GM19468 (cell line): ENCODE data around the gene DBN1.
A peak's percentile ranks its signal among the peaks of the same experiment; 100 is the strongest.

Experiments
- ATAC-seq: cut with Tn5 transposase; IDR thresholded peaks from one replicate; pipeline ENCODE4 v1.9.1; 2021; ENCODE audit warnings: mild to moderate bottlenecking, moderate library complexity, moderate number of reproducible peaks; ENCODE audit not compliant: unreplicated experiment; ENCODE audit errors: extremely low read depth

Gene DBN1

GRCh38 chr5:177473443-177474001 is at the start of gene DBN1:
Gene DBN1 (minus strand): TSS chr5:177473634. CDS start chr5:177473521, 113 bp downstream.
- no peak for ATAC-seq

- no peak for ATAC-seq
Observed at GRCh38 chr5:177520916-177521513, 47.6 kb upstream of the DBN1 start.

- no peak for ATAC-seq
Observed at GRCh38 chr5:177520271-177520670, 46.8 kb upstream of the DBN1 start.

DNA sequence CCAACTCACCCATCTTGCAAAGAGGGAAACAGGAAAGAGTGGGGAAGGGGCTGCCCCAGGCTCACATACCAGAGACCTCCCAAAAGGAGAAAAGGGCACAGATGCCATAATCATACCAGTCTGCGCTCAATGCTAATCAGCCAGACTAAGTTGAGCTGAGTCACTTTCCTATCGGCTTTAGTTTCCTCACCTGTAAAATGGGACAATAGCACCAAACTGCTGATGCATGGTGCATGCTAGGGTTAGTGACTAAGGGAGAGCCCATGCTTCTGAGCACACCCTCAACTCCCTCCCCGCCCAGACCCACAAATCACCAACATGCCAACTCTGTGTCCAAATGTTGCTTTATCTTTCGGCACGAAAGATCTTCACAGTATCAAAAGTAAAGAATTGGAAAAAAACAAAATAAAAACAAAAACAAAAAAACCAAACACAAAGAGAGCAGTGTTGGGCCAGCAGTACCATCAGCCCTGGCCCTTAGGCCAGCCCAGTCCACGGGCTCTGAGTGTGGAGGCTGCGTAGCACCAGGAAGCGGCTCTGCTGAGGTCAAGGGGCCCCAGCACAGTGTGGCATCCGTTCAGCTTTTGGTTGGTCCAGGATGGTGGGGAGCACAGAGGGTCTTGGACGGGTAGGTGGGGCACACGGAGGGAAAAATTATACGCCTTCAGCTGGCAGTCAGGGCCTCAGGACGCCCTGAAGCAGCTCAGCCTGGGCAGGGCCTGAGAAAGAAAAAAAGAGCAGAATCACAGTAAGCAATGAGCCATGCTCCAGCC is 46.2 kb upstream of the DBN1 start:
- ATAC-seq = no peak

DNA sequence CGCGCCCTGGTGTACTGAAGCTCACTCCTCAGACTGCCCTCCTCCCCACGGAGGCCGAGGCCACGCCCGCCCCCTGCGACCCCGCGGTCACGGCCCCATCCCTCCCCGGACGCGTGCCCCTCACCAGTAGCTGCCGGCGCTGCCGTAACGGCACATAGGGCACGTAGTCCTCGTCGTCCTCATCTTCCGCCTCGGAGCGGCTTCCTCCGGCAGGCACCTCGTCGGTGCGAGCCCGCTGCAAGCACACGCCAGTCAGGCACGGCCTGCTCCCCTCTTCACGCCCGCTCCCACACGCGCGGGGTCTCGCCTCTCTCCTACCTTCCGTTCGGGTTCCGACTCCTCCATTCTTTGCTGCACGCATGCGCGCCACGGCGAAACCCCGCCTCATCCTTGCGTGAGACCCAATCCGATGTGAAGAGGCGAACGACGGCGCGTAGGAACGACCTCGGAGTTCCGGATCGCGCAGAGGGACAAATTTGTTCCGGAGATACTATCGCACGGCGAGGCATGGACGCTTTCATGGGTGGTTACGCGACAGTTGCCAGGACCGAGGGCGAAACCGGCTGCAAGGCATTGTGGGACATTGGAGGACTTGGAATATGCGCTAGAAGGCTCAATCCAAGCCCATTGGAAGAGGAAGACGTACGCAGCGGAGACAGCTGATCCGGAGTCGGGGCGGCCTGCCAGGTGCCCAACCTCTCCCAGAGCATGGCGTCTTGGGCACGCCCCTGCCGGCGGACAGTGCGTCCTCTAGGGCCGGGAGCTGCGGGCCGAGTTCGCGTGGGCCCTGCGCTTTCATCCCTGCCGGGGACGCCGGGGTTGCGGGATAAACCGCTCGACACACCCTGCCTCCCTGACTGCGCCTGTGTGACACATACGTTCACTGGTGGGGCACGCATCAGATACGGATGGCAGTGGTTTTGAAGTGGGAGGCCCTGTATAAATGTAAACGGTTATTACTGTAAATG is 43.5 kb upstream of the DBN1 start, which contains the start of gene DDX41:
DDX41 (minus strand) TSS at position 361 of the 968 bp plus-strand sequence; CDS start at position 345, 16 bp downstream.
- peak; percentile 83 for ATAC-seq

DNA sequence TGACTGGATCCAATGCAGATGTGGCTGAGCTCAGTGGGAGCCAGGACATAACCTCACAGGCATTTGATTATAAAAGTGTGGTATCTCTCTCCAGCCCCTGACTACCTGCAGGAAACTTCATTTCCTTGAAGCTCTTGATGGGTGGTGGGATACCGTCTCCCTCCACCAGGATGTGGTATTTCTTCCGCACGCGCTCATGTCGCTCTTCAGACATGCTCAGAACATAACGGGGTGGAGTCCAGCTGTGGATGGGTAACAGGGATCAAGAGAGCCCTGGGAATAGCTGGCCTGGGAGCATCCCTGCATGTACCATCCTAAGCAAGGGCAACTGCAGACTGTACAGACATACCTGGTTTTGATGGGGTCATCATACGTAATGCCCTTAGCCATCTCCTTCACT is 42.1 kb upstream of the DBN1 start:
- ATAC-seq = no peak

- ATAC-seq = no peak
Observed at GRCh38 chr5:177514541-177514940, 41.1 kb upstream of the DBN1 start.

DNA sequence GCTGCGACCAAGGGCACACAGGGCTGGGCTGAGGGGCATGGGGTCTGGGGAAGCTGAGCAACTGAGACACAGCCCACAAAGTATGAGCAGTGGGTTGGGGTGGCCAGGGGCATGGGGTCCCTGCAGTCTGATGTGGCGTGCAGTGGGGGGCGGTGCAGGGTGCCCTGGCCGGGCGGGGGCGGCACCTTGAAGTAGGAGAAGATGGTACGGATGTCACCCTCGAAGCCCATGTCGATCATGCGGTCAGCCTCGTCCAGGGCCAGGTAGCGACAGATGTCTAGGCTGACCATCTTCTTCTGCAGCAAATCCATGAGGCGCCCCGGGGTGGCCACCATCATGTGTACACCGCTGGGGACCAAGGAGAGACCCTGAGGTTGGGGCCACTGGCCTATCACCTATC is 40.1 kb upstream of the DBN1 start:
- no peak for ATAC-seq

- ATAC-seq = no peak
Observed at GRCh38 chr5:177512736-177513380, 39.4 kb upstream of the DBN1 start.

DNA sequence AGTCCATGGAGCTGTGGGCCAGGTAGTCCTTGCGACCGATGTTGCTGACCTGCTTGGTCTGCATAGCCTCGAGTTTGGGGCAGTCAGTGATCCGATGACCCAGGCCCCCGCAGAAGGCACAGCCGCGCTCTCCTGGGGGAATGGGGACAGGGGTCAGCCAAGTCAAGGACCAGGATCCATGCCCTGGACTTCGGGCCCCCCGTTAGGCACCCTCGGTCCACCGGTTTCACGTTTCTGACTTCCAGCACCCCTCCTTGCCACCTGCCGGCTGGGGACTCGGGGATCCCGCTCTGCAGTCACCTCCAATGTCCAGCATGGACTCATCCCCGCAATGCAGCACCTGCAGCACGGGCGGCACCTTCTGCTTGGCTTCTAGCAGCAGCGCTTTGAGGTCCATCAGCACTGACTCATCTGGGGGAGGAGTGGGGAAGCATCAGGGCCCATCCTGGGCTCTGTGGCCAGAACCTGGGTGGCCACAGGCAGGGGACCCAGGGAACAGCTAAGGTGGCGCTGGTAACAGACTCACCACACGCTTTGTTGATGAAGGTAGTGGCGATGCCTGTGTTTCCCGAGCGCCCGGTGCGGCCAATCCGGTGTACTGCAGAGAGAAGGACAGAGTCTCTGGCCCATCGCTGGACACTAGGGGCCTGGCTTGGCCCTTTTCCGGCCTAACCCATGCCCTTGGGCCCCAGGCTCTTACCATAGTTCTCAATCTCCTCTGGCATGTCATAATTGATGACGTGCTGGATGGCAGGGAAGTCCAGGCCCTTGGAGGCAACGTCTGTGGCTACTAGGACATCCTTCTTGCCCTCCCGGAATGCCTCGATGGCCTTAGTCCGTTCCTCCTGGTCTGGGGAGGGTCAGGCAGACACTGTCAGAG is 38.6 kb upstream of the DBN1 start:
- ATAC-seq = no peak

DNA sequence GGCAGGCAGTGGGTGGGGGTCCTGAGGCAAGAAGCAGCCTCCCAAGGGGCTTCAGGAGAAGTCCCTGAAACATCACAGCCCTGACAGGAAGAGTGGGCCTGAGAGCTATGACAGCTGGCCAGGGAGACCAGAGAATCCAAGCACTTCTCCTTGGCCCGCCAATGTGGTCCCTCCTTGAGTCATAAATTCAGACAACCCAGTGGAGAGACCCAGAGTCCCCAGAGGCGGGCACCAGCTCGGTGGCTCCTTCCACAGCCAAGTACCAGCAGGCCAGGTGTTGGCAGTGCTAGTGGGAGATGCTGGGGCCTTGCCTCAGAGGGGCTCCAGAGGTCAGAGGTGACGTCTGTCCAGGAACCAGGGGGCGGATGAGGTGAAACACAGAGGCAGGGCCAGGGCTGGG is 37.7 kb upstream of the DBN1 start:
- no peak for ATAC-seq

DNA sequence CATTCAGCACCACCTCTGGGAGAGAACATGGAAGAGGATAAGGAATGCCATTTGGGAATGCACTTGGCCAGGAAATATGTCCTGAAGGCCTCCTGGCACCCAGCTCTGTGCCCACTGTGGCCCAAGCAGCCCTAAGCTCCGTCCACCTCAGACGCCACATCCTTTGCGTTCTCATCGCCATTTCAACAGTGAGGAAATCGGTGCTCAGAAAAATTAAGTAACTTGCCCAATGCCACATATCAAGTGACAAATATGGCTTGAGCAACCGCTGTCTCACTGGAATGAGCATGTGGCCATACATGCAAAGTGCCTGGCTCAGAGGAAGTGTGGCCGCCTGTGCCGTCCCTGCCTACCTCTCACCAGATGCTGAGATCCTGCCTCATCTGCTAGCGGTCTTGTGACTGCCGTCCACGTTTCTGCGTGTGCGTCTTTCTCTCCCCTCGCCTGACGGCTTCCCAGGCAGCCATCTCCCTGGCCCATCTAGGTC is 37.2 kb upstream of the DBN1 start:
- no peak for ATAC-seq

GRCh38 chr5:177509991-177510566 is 36.6 kb upstream of the DBN1 start:
- ATAC-seq = no peak

DNA sequence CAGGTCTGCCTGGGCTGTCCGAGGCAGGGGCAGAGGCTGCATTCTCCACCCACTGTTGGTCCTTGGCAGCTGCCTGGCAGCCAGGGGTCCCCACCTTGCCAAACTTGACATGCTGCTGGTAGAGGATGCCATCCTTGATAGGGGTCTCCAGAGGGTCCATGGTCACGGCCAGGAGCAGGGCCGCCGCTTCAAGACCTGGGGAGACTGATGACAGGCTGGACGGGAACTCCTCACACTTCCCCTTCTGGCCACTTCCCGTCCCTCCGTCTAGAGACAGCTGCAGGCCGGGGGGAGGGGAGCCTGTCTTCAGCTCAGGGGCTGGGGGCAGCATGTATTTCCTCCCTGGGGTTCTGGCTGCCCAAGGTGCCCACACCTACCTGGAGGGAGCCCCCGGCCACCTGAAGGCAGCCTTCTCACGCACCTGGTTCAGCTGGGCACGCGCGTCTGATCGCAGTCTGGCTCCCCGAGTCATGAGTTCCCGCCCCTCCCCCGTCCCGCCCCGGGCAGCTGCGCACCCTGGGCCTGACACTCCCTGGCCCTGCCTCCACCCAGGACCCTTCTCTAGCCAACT is 36.0 kb upstream of the DBN1 start, which contains the start of gene DOK3:
DOK3 (minus strand) TSS at position 446 of the 571 bp plus-strand sequence; CDS start at position 160, 286 bp downstream.
- ATAC-seq = no peak

- ATAC-seq = no peak
Observed at GRCh38 chr5:177508837-177509236, 35.4 kb upstream of the DBN1 start.

DNA sequence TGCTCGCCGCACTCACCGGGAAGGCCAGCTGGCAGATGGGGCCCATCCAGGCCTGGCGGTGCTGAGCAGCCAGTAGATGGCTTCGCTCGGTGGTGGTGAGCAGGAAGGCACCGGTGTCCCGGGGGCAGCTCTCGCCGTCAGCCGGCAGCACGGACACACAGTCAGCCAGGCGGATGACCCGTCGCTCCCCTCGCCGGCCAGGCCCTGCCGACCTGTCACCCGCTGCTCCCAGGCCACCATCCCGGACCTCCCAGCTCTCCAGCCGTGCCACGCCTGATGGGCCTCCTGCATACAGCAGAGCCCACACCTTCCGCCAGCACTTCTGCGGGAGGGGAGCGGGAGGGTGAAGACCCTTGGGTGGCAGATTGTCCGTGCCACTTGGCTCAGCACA is 34.8 kb upstream of the DBN1 start:
- no peak for ATAC-seq

DNA sequence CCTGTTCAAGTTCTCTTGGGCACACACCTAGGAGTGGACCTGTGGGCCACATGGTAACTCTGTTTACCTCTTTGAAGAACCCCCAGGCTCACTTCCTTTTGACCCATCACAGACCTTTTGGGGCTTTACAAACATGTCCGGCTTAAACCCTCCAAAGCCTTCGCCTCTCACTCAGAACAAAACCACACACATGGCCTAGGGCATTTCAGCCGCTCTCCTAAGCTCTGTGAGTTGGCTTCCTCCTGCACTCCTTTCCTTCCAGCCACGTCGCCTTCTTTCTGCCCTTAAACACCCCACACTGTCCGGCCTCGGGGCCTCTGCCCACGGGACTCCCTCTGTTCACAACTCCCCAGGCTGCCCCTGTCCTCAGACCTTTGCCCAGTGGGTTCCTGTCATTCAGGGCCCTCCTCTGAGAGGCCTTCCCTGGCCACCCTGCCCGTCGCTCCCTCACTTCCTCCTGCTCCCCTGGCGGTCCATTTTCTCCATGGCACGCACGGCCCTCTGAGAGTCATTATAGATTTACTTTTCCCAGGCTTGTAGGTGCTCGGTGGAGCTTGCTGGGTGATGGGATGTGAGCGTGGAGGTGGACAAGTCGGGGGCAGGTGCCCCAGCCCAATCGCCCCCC is 34.3 kb upstream of the DBN1 start:
- no peak for ATAC-seq

DNA sequence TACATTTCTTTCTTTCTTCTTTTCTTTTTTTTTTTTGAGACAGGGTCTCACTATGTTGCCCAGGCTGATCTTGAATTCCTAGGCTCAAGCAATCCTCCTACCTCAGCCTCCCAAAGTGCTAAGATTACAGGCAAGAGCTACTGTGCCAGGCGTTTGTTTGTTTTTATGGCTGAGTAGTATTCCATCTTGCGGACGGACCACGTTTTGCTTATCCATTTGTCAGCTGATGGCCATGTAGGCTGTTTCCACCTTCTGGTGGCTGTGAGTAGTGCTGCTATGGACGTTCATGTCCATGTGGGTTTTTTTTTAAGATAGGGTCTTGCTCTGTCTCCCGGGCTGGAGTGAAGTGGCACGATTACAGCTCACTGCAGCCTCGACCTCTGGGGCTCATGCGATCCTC is 33.7 kb upstream of the DBN1 start:
- no peak for ATAC-seq
